H9 (cell line): ENCODE results near the gene PPIP5K1. TPM values are rescaled to one million over a fixed set of nuclear protein-coding genes. Genes with fewer than 3 reads are reported as not detected.

Source experiments
- DNase-seq: peaks from one replicate; pipeline ENCODE4 v3.0.0-alpha.2; 2017
- H2AFZ ChIP-seq: one replicate; pipeline ENCODE4 v1.6.1; 2013; ENCODE audit warnings: mild to moderate bottlenecking, low read length, control low read depth, moderate library complexity
- H2AK5ac ChIP-seq: 2 replicates; pipeline ENCODE4 v1.6.1; 2013; ENCODE audit warnings: low read length, control low read depth, mixed read lengths; ENCODE audit not compliant: insufficient read length
- H2BK120ac ChIP-seq: one replicate; pipeline ENCODE4 v1.6.1; 2013; ENCODE audit warnings: low read depth, mild to moderate bottlenecking, low read length, control low read depth, inconsistent platforms; ENCODE audit not compliant: poor library complexity, severe bottlenecking
- H2BK12ac ChIP-seq: 2 replicates; pipeline ENCODE4 v1.6.1; 2013; ENCODE audit warnings: low read length, control low read depth, mixed read lengths, low read depth; ENCODE audit not compliant: insufficient read length
- H2BK15ac ChIP-seq: 2 replicates; pipeline ENCODE4 v1.6.1; 2013; ENCODE audit warnings: low read depth, low read length, control low read depth
- H2BK20ac ChIP-seq: one replicate; pipeline ENCODE4 v1.6.1; 2013; ENCODE audit warnings: low read depth, mild to moderate bottlenecking, low read length, control low read depth, inconsistent platforms; ENCODE audit not compliant: poor library complexity, severe bottlenecking
- H2BK5ac ChIP-seq: 2 replicates; pipeline ENCODE4 v1.6.1; 2013; ENCODE audit warnings: low read length, control low read depth, mixed read lengths; ENCODE audit not compliant: insufficient read length
- H3K14ac ChIP-seq: 2 replicates; pipeline ENCODE4 v1.6.1; 2013; ENCODE audit warnings: low read length, control low read depth; ENCODE audit not compliant: insufficient read depth
- H3K18ac ChIP-seq: 2 replicates; pipeline ENCODE4 v1.6.1; 2013; ENCODE audit warnings: low read depth, mild to moderate bottlenecking, mixed read lengths, low read length, control low read depth; ENCODE audit not compliant: insufficient read length
- H3K23ac ChIP-seq: 2 replicates; pipeline ENCODE4 v1.6.1; 2013; ENCODE audit warnings: low read length, control low read depth, mixed read lengths, low read depth; ENCODE audit not compliant: insufficient read length
- H3K23me2 ChIP-seq: 2 replicates; pipeline ENCODE4 v1.6.1; 2013; ENCODE audit warnings: low read depth, mild to moderate bottlenecking, mixed read lengths, low read length, control low read depth; ENCODE audit not compliant: insufficient read length, poor library complexity, severe bottlenecking
- H3K27ac ChIP-seq: 2 replicates; pipeline ENCODE4 v1.5.1; 2013; ENCODE audit warnings: low read length, control low read depth, mixed read lengths, low read depth; ENCODE audit not compliant: insufficient read length
- H3K27me3 ChIP-seq: 2 replicates; pipeline ENCODE4 v1.6.1; 2013; ENCODE audit warnings: low read length, control low read depth, inconsistent platforms; ENCODE audit not compliant: insufficient read depth
- H3K4ac ChIP-seq: 2 replicates; pipeline ENCODE4 v1.6.1; 2013; ENCODE audit warnings: low read depth, mild to moderate bottlenecking, control low read depth, inconsistent platforms, low read length, moderate library complexity
- H3K4me1 ChIP-seq: 2 replicates; pipeline ENCODE4 v1.6.1; 2013; ENCODE audit warnings: low read length, control low read depth, inconsistent platforms; ENCODE audit not compliant: insufficient read depth
- H3K4me2 ChIP-seq: 2 replicates; pipeline ENCODE4 v1.6.1; 2013; ENCODE audit warnings: low read length, control low read depth, mixed read lengths; ENCODE audit not compliant: insufficient read length, insufficient read depth
- H3K56ac ChIP-seq: 2 replicates; pipeline ENCODE4 v1.6.1; 2013; ENCODE audit warnings: low read depth, mild to moderate bottlenecking, mixed read lengths, low read length, control low read depth; ENCODE audit not compliant: insufficient read length
- H3K79me1 ChIP-seq: 2 replicates; pipeline ENCODE4 v1.6.1; 2013; ENCODE audit warnings: low read depth, mild to moderate bottlenecking, moderate library complexity, low read length, control low read depth, inconsistent platforms; ENCODE audit not compliant: insufficient read depth, poor library complexity, severe bottlenecking
- H3K79me2 ChIP-seq: 2 replicates; pipeline ENCODE4 v1.6.1; 2013; ENCODE audit warnings: low read length, control low read depth, inconsistent platforms; ENCODE audit not compliant: insufficient read depth
- H3K9ac ChIP-seq: 2 replicates; pipeline ENCODE4 v1.6.1; 2013; ENCODE audit warnings: low read length, control low read depth, mixed read lengths; ENCODE audit not compliant: insufficient read length; ENCODE audit errors: extremely low read depth
- H3K9me3 ChIP-seq: one replicate; pipeline ENCODE4 v1.6.1; 2013; ENCODE audit warnings: low read depth, low read length, inconsistent platforms; ENCODE audit not compliant: control insufficient read depth
- H3T11ph ChIP-seq: one replicate; pipeline ENCODE4 v1.6.1; 2013; ENCODE audit warnings: mild to moderate bottlenecking, low read length, control low read depth, inconsistent platforms
- H4K20me1 ChIP-seq: one replicate; pipeline ENCODE4 v1.6.1; 2013; ENCODE audit not compliant: control insufficient read depth, insufficient read length, insufficient read depth
- H4K5ac ChIP-seq: 2 replicates; pipeline ENCODE4 v1.6.1; 2013; ENCODE audit warnings: low read depth, mild to moderate bottlenecking, mixed read lengths, low read length, control low read depth; ENCODE audit not compliant: insufficient read length
- H4K8ac ChIP-seq: replicated peaks from 2 replicates; pipeline ENCODE4 v1.6.1; 2013; ENCODE audit warnings: low read length, control low read depth, mixed read lengths, low read depth; ENCODE audit not compliant: insufficient read length
- H4K91ac ChIP-seq: 2 replicates; pipeline ENCODE4 v1.6.1; 2013; ENCODE audit warnings: low read depth, mild to moderate bottlenecking, moderate library complexity, mixed read lengths, low read length, control low read depth; ENCODE audit not compliant: insufficient read length
- H3K27ac Mint-ChIP-seq, 3 experiments: 2 replicates in 2 of 3; 3 replicates in 1 of 3; pipeline ENCODE4 v1.8.0; 2020 to 2021; ENCODE audit warnings: mixed read lengths in 3 of 3, mild to moderate bottlenecking in 1 of 3, moderate library complexity in 1 of 3
- H3K27me3 Mint-ChIP-seq: 2 replicates; pipeline ENCODE4 v1.8.0; 2021; ENCODE audit warnings: low read depth, mild to moderate bottlenecking, moderate library complexity, mixed read lengths
- H3K36me3 Mint-ChIP-seq, 3 experiments: 2 replicates in 2 of 3; 3 replicates in 1 of 3; pipeline ENCODE4 v1.8.0; 2020 to 2021; ENCODE audit warnings: low read depth in 3 of 3, mixed read lengths in 3 of 3; ENCODE audit not compliant: insufficient read depth in 1 of 3
- H3K4me1 Mint-ChIP-seq, 2 experiments: 2 replicates each; pipeline ENCODE4 v1.8.0; 2020; ENCODE audit warnings: mixed read lengths in 2 of 2
- H3K4me3 Mint-ChIP-seq, 2 experiments: 2 replicates in 1 of 2; 3 replicates in 1 of 2; pipeline ENCODE4 v1.8.0; 2020 to 2021; ENCODE audit warnings: mild to moderate bottlenecking in 2 of 2, mixed read lengths in 2 of 2, moderate library complexity in 1 of 2
- H3K9me3 Mint-ChIP-seq, 2 experiments: 2 replicates in 1 of 2; 3 replicates in 1 of 2; pipeline ENCODE4 v1.8.0; 2020; ENCODE audit warnings: mild to moderate bottlenecking in 2 of 2, mixed read lengths in 2 of 2, moderate library complexity in 1 of 2
- WGBS: extraction: QIAGEN DNeasy Blood & Tissue Kit; methylation state at CpG from one replicate; pipeline ENCODE4 v1.1.7; 2013; ENCODE audit warnings: missing lambda C conversion rate, low lambda C conversion rate, mixed read lengths; ENCODE audit not compliant: insufficient read length; ENCODE audit errors: extremely low coverage; 5-methylcytosine and 5-hydroxymethylcytosine counted together
- total RNA-seq: library from RNA; stranded (reverse); gene quantifications from 2 replicates; pipeline ENCODE4 v1.2.1, GENCODE V29; 2021
- TF ChIP-seq, protein P1 (sequence below): fragments of 200-600 bp; sonication (generic); conservative IDR thresholded peaks from 3 replicates; pipeline ENCODE4 v1.8.0; 2021; ENCODE audit warnings: antibody characterized with exemption, mild to moderate bottlenecking

The PPIP5K1 gene
- total RNA-seq, 1 experiment from 2014 or later, result 28.5 TPM

DNA sequence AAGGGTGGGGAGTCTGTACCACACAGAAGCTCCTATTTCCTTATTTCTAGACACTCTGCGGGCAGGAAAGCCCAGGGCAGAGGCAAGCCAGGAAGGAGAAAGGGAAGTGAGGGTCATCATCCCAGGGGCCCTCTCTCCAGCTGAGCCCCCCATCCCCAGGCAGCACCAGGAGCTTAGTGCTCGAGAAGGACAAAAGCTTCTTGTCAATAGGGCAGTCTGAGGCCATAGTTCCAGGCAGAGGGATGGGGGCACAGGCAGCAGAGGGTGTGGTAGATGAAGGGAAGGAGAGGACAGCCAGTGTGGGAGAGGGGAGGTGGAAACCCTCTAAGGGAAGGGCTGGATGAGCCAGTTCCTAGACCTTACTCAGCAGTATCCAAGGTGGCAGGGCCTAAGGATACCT lies 69.9 kb downstream of the PPIP5K1 start:
- Histone ChIP-seq H3K14ac (no peak overlapping the region), H3K4me1 (peaks cover 3% of the 10 kb centered on the region; the same call in 1 of the 2 replicates), H4K20me1 (no peaks in the 10 kb centered on the region), H3K27me3 (peaks cover 11% of the 10 kb centered on the region; the same call in 1 of the 2 replicates), H3K18ac (no peak overlapping the region), H4K91ac (no peak overlapping the region), H2BK12ac (no peak overlapping the region), H3K4ac (no peak overlapping the region), H2AFZ (no peak overlapping the region), H2BK120ac (no peak overlapping the region), H3K79me1 (no peaks in the 10 kb centered on the region), H2BK20ac (no peak overlapping the region), H4K5ac (no peak overlapping the region), H3K79me2 (no peaks in the 10 kb centered on the region), H3K23ac (no peak overlapping the region), H3K27ac (no peak overlapping the region), H2BK5ac (no peak overlapping the region), H2BK15ac (no peak overlapping the region), H3K9ac (no peak overlapping the region), H2AK5ac (no peak overlapping the region), H3T11ph (no peak overlapping the region), H3K4me2 (no peak overlapping the region), H3K9me3 (no peaks in the 10 kb centered on the region), H3K23me2 (peaks cover 17% of the 10 kb centered on the region), H3K56ac (no peak overlapping the region), H4K8ac (no peak overlapping the region)
- TF ChIP-seq, protein P1, sequence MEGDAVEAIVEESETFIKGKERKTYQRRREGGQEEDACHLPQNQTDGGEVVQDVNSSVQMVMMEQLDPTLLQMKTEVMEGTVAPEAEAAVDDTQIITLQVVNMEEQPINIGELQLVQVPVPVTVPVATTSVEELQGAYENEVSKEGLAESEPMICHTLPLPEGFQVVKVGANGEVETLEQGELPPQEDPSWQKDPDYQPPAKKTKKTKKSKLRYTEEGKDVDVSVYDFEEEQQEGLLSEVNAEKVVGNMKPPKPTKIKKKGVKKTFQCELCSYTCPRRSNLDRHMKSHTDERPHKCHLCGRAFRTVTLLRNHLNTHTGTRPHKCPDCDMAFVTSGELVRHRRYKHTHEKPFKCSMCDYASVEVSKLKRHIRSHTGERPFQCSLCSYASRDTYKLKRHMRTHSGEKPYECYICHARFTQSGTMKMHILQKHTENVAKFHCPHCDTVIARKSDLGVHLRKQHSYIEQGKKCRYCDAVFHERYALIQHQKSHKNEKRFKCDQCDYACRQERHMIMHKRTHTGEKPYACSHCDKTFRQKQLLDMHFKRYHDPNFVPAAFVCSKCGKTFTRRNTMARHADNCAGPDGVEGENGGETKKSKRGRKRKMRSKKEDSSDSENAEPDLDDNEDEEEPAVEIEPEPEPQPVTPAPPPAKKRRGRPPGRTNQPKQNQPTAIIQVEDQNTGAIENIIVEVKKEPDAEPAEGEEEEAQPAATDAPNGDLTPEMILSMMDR, result no peak
- no peak overlapping the region for H3K4me3 Mint-ChIP-seq
- peaks cover 34 to 44% of the 10 kb centered on the region in 2 experiments for H3K4me1 Mint-ChIP-seq
- H3K27ac Mint-ChIP-seq, result no peak overlapping the region
- H3K9me3 Mint-ChIP-seq, result no peaks in the 10 kb centered on the region; a peak in 1 of 5 replicates
- DNase-seq, result no peak
- peaks cover 94% of the 10 kb centered on the region for H3K27me3 Mint-ChIP-seq
- peaks cover 0 to 5% (median 2%) of the 10 kb centered on the region in 3 experiments; a peak in 3 of 7 replicates for H3K36me3 Mint-ChIP-seq
- WGBS, result no CpG with 5 or more reads among the region's 2 CpGs
